OCI-M1 (cell line): ENCODE measurements around the gene GALNT10.

Experiments
- DNase-seq: peaks from one replicate; lab custom pipeline; 2025; lab: John Stamatoyannopoulos, UW

GALNT10 gene

GRCh38 chr5:154324033-154324432 is 133.5 kb downstream of the GALNT10 start:
- DNase-seq = no peak

- DNase-seq = peak; percentile 52
Observed at GRCh38 chr5:154325566-154325965, 135.0 kb downstream of the GALNT10 start.

GRCh38 chr5:154329062-154329461 is 138.5 kb downstream of the GALNT10 start:
- DNase-seq = no peak

GRCh38 chr5:154329519-154330040 is 139.0 kb downstream of the GALNT10 start:
- DNase-seq = no peak

- DNase-seq = no peak
Observed at GRCh38 chr5:154330097-154330667, 139.6 kb downstream of the GALNT10 start.

GRCh38 chr5:154331232-154331631 is 140.7 kb downstream of the GALNT10 start:
- peak; percentile 68 for DNase-seq

- no peak for DNase-seq
Observed at GRCh38 chr5:154331924-154332323, 141.4 kb downstream of the GALNT10 start.

GRCh38 chr5:154332451-154332850 is 141.9 kb downstream of the GALNT10 start:
- no peak for DNase-seq

- DNase-seq = no peak
Observed at GRCh38 chr5:154333016-154333415, 142.5 kb downstream of the GALNT10 start.

- DNase-seq = no peak
Observed at GRCh38 chr5:154334406-154335064, 144.0 kb downstream of the GALNT10 start.

GRCh38 chr5:154335065-154335448 is 144.5 kb downstream of the GALNT10 start:
- DNase-seq = no peak

GRCh38 chr5:154341620-154342019 is 151.1 kb downstream of the GALNT10 start:
- no peak for DNase-seq

- no peak for DNase-seq
Observed at GRCh38 chr5:154342211-154342610, 151.7 kb downstream of the GALNT10 start.

- no peak for DNase-seq
Observed at GRCh38 chr5:154342963-154343362, 152.4 kb downstream of the GALNT10 start.

- DNase-seq = no peak
Observed at GRCh38 chr5:154344461-154344860, 153.9 kb downstream of the GALNT10 start.

GRCh38 chr5:154345255-154345952 is 154.9 kb downstream of the GALNT10 start:
- no peak for DNase-seq

- DNase-seq = no peak
Observed at GRCh38 chr5:154346427-154346826, 155.9 kb downstream of the GALNT10 start.

GRCh38 chr5:154349626-154350264 is 159.2 kb downstream of the GALNT10 start:
- no peak for DNase-seq

- no peak for DNase-seq
Observed at GRCh38 chr5:154351141-154351540, 160.6 kb downstream of the GALNT10 start.

- DNase-seq = no peak
Observed at GRCh38 chr5:154351566-154351965, 161.0 kb downstream of the GALNT10 start.

- DNase-seq = no peak
Observed at GRCh38 chr5:154352960-154353548, 162.5 kb downstream of the GALNT10 start.

GRCh38 chr5:154355129-154355611 is 164.6 kb downstream of the GALNT10 start:
- DNase-seq = peak; percentile 23
